MCF 10A (cell line): ENCODE results near the gene TMED1. TPM values are rescaled to one million over a fixed set of nuclear protein-coding genes. Genes with fewer than 3 reads are reported as not detected.
A peak's percentile ranks its signal among the peaks of the same experiment; 100 is the strongest.
"Not testable (repeated sequence)": the region's sequence is repeated elsewhere in the genome, so short reads cannot be mapped to it uniquely, and the experiment has no call there.

ENCODE experiments used
- BruUV-seq: library from RNA; stranded (reverse); fragments of 400-500 nt; replicated peaks from 2 replicates; lab custom pipeline; 2021; lab: Mats Ljungman, UMichigan
- CTCF ChIA-PET: fragments of 300-600 bp; sonication (Branson Sonifier 250); formaldehyde crosslinking; extraction: SDS; loops from one replicate; lab custom pipeline; 2021; ENCODE audit warnings: antibody characterized with exemption, inconsistent platforms; lab: Yijun Ruan, JAX
- POLR2A ChIA-PET: fragments of 300-600, 350-650 bp; sonication (Branson Sonifier 250); formaldehyde crosslinking; extraction: SDS; loops from one replicate; lab custom pipeline; 2020; ENCODE audit warnings: antibody characterized with exemption, inconsistent platforms; lab: Yijun Ruan, JAX
- DNase-seq: peaks from one replicate; pipeline ENCODE4 v3.0.0-alpha.2; 2018; ENCODE audit not compliant: unreplicated experiment
- H3K27ac Mint-ChIP-seq: one replicate; pipeline ENCODE4 v1.8.0; 2022; ENCODE audit warnings: mild to moderate bottlenecking, low read depth, mixed read lengths; ENCODE audit not compliant: unreplicated experiment
- H3K27me3 Mint-ChIP-seq: one replicate; pipeline ENCODE4 v1.8.0; 2022; ENCODE audit warnings: mixed read lengths; ENCODE audit not compliant: insufficient read depth, unreplicated experiment
- H3K36me3 Mint-ChIP-seq: one replicate; pipeline ENCODE4 v1.8.0; 2022; ENCODE audit warnings: mild to moderate bottlenecking, moderate library complexity, mixed read lengths; ENCODE audit not compliant: insufficient read depth, unreplicated experiment
- H3K4me1 Mint-ChIP-seq: one replicate; pipeline ENCODE4 v1.8.0; 2022; ENCODE audit warnings: mixed read lengths; ENCODE audit not compliant: insufficient read depth, unreplicated experiment
- H3K4me3 Mint-ChIP-seq: one replicate; pipeline ENCODE4 v1.8.0; 2022; ENCODE audit warnings: mild to moderate bottlenecking, moderate library complexity, mixed read lengths; ENCODE audit not compliant: unreplicated experiment
- H3K9me3 Mint-ChIP-seq: one replicate; pipeline ENCODE4 v1.8.0; 2022; ENCODE audit warnings: mixed read lengths; ENCODE audit not compliant: unreplicated experiment
- CTCF ChIP-seq: fragments of 200-600 bp; IDR thresholded peaks from one replicate; pipeline ENCODE4 v1.8.0; 2022; ENCODE audit warnings: antibody characterized with exemption, mild to moderate bottlenecking; ENCODE audit not compliant: unreplicated experiment
- intact Hi-C: fragments of 100-400 bp; cut with micrococcal nuclease; formaldehyde crosslinking; loops from 2 replicates; pipeline ENCODE4 v1.14.1; 2022
- total RNA-seq: library from RNA; stranded (reverse); gene quantifications from 2 replicates; pipeline ENCODE4 v1.2.3, GENCODE V29; 2022

Gene TMED1
- total RNA-seq, 1 experiment from 2014 or later = 23.2 TPM

GRCh38 chr19:10862561-10863106, 26.6 kb upstream of the TMED1 start:
- Mint-ChIP-seq H3K9me3 (no peaks in the 10 kb centered on the region), H3K27me3 (no peaks in the 10 kb centered on the region), H3K4me3 (no peak overlapping the region), H3K27ac (no peak overlapping the region), H3K36me3 (no peaks in the 10 kb centered on the region), H3K4me1 (peaks cover 17% of the 10 kb centered on the region)
- DNase-seq = no peak
- ChIA-PET CTCF (interaction anchor here (0.6 to 4.4 kb wide), 9 partner anchors 8 to 620 kb away, joined by 3 to 62 read pairs (median 4); partner anchors contain the start of genes CARM1, DNM2 and TMED1), POLR2A (no interaction called here)
- TF ChIP-seq CTCF = no peak
- intact Hi-C loops = no loop called here
- BruUV-seq = no TSS peak

- POLR2A ChIA-PET = interaction anchor here (0.6 kb wide), 1 partner anchor 26 kb away, joined by 4 read pairs; no protein-coding TSS in a partner anchor
- Mint-ChIP-seq H3K36me3 (no peaks in the 10 kb centered on the region), H3K9me3 (no peaks in the 10 kb centered on the region), H3K27ac (no peak overlapping the region), H3K27me3 (no peaks in the 10 kb centered on the region), H3K4me1 (peaks cover 17% of the 10 kb centered on the region), H3K4me3 (no peak overlapping the region)
- no peak for TF ChIP-seq CTCF
- BruUV-seq = no TSS peak
- peak; percentile 56 for DNase-seq
- CTCF ChIA-PET = interaction anchor here (0.6 to 3.8 kb wide), 2 partner anchors 9 to 144 kb away, joined by 4 to 40 read pairs; partner anchors contain the start of gene DNM2
- intact Hi-C loops = no loop called here
Observed at GRCh38 chr19:10861103-10861651, 25.2 kb upstream of the TMED1 start.

GRCh38 chr19:10858204-10858828, 22.3 kb upstream of the TMED1 start:
- H3K4me1 Mint-ChIP-seq = peaks cover 9% of the 10 kb centered on the region
- no TSS peak for BruUV-seq
- no peaks in the 10 kb centered on the region for H3K36me3 Mint-ChIP-seq

GRCh38 chr19:10856899-10857298, 20.9 kb upstream of the TMED1 start:
- intact Hi-C loops, H3K27me3 Mint-ChIP-seq, H3K4me3 Mint-ChIP-seq, H3K4me1 Mint-ChIP-seq, DNase-seq, BruUV-seq, H3K9me3 Mint-ChIP-seq, H3K27ac Mint-ChIP-seq, H3K36me3 Mint-ChIP-seq: not testable (repeated sequence)
- CTCF ChIA-PET = interaction anchor here (2.3 kb wide), 1 partner anchor 21 kb away, joined by 7 read pairs; the partner anchor contains the start of gene TMED1
- POLR2A ChIA-PET = interaction anchor here (1.2 kb wide), 1 partner anchor 21 kb away, joined by 4 read pairs; the partner anchor contains the start of gene TMED1

More at GRCh38 chr19:10858204-10858828, 22.3 kb upstream of the TMED1 start:
- Mint-ChIP-seq H3K9me3 (no peaks in the 10 kb centered on the region), H3K4me3 (no peak overlapping the region), H3K27ac (no peak overlapping the region), H3K27me3 (no peaks in the 10 kb centered on the region)
- DNase-seq = peak; percentile 23
- intact Hi-C loops = no loop called here
- peak; percentile 70 for TF ChIP-seq CTCF
- CTCF ChIA-PET = interaction anchor here (0.6 to 2.3 kb wide), 6 partner anchors 15 to 177 kb away, joined by 3 to 7 read pairs (median 3); partner anchors contain the start of gene TMED1
- POLR2A ChIA-PET = interaction anchor here (0.9 kb wide), 1 partner anchor 103 kb away, joined by 3 read pairs; the partner anchor contains the start of gene SMARCA4
